HUDEP-2 (cell line): ENCODE data around the gene HTR6.
A peak's percentile ranks its signal among the peaks of the same experiment; 100 is the strongest.

Experiments
- DNase-seq, 76 experiments: peaks; one replicate each; lab custom pipeline; 2025; ENCODE audit not compliant: unreplicated experiment in 76 of 76; lab: John Stamatoyannopoulos, UW

HTR6 gene

DNA sequence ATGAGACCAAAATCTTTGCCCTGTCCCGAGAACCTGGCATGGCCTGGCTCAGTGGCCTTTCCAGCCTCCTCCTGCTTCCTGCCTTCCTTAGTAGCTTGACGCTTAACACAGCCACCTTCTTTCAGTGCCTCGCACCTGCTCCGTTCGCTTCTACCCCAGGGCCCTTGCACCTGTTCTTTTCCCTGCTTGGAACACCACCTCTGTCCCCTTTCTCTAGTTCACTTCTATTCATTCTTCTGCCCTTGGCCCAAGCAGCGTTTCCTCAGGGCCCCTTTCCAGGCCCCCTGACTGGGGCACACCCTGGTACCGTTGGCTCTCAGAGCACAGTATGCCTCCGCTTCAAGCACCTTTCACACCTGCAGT is 9.0 kb upstream of the HTR6 start:
- DNase-seq: no peak

DNA sequence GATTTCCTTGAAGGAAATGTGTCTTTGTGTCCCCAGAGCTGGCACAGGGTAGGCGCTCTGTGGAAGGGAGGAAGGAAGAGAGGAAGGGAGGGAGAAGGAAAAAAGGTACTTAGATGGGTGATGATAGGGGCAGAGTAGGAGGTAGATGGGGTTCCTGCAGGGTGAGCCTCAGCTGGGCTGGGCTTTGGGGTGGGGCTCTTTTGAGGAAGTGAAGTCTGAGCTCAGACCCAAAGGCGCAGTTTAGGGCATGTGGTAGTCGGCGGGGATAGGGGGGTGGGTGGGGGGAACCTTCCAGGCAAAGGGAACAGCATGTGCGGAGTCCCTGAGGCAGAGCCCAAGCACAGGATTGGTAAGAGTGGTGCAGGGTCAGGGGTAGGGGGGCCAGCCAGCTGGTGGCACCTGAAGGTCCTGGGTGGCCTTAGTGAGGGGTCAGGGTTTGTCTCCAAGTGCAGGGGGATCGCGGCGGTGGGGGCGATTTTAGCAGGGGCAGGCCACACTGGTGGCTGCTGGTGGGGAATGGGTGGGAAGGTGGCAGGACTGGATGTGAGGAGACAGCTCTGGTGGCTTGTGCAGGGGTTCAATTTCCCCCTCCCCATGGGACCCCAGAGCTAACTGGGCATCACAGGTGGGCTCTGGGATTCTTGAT is 8.4 kb upstream of the HTR6 start:
- DNase-seq: no peak

- no peak for DNase-seq
These were observed 7.8 kb upstream of the HTR6 start for GRCh38 chr1:19656780-19657466.

DNA sequence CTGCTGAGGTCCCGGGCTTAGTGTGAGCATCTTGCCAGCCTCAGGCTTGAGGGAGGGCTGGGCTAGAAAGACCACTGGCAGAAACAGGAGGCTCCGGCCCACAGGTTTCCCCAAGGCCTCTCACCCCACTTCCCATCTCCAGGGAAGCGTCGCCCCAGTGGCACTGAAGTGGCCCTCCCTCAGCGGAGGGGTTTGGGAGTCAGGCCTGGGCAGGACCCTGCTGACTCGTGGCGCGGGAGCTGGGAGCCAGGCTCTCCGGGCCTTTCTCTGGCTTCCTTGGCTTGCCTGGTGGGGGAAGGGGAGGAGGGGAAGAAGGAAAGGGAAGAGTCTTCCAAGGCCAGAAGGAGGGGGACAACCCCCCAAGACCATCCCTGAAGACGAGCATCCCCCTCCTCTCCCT is 7.2 kb upstream of the HTR6 start:
- no peak for DNase-seq

DNA sequence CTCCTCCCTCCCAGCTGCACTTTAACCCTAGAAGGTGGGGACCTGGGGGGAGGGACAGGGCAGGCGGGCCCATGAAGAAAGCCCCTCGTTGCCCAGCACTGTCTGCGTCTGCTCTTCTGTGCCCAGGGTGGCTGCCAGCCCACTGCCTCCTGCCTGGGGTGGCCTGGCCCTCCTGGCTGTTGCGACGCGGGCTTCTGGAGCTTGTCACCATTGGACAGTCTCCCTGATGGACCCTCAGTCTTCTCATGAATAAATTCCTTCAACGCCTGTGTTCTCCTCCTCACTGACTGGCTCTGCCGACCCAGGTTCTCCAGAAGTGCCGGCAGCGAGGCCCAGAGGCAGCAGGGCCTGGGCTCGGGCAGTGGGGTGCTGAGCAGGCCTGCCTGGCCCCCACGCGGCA is 6.5 kb upstream of the HTR6 start:
- no peak for DNase-seq

- DNase-seq: peak in 8 of 76 experiments; percentile 5 to 30 (median 16)
These were observed 2.9 kb upstream of the HTR6 start for GRCh38 chr1:19661721-19662228.

- DNase-seq: no peak
These were observed 2.4 kb upstream of the HTR6 start for GRCh38 chr1:19662313-19662712.

DNA sequence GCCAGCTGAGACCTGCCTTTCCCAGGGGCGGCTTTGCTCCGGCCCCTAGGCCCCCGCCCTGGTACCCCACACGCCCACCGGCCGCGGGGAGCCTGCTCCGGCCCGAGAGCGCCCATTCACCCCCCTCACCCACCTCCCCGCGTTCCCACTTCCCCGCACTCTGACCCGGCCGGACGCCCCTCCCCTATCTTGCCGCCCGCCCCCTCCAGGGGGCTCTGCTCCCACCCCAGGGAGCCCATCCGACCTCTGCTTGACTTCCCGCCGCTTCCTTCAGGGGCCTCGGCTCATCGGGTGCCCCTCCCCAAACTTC is 466 bp downstream of the HTR6 start:
- DNase-seq: no peak

DNA sequence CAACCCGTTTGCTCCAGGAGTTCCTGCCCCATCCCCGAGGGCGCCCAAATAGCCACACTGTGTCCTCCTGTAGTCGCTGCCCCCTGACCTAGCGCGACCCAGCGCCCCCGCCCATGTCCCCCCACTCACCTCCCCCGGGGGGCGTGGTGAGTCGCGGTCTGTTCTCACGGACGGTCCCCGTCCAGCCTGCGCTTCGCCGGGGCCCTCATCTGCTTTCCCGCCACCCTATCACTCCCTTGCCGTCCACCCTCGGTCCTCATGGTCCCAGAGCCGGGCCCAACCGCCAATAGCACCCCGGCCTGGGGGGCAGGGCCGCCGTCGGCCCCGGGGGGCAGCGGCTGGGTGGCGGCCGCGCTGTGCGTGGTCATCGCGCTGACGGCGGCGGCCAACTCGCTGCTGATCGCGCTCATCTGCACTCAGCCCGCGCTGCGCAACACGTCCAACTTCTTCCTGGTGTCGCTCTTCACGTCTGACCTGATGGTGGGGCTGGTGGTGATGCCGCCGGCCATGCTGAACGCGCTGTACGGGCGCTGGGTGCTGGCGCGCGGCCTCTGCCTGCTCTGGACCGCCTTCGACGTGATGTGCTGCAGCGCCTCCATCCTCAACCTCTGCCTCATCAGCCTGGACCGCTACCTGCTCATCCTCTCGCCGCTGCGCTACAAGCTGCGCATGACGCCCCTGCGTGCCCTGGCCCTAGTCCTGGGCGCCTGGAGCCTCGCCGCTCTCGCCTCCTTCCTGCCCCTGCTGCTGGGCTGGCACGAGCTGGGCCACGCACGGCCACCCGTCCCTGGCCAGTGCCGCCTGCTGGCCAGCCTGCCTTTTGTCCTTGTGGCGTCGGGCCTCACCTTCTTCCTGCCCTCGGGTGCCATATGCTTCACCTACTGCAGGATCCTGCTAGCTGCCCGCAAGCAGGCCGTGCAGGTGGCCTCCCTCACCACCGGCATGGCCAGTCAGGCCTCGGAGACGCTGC is 1.1 kb downstream of the HTR6 start:
- DNase-seq: no peak

- no peak for DNase-seq
These were observed 4.2 kb downstream of the HTR6 start for GRCh38 chr1:19668888-19669287.

- no peak for DNase-seq
These were observed 6.1 kb downstream of the HTR6 start for GRCh38 chr1:19670787-19671186.

- no peak for DNase-seq
These were observed 7.6 kb downstream of the HTR6 start for GRCh38 chr1:19672237-19672636.

GRCh38 chr1:19675797-19676196 is 11.1 kb downstream of the HTR6 start:
- DNase-seq: no peak

- peak in 27 of 76 experiments; percentile 3 to 32 (median 13) for DNase-seq
These were observed 11.8 kb downstream of the HTR6 start for GRCh38 chr1:19676438-19676922.

DNA sequence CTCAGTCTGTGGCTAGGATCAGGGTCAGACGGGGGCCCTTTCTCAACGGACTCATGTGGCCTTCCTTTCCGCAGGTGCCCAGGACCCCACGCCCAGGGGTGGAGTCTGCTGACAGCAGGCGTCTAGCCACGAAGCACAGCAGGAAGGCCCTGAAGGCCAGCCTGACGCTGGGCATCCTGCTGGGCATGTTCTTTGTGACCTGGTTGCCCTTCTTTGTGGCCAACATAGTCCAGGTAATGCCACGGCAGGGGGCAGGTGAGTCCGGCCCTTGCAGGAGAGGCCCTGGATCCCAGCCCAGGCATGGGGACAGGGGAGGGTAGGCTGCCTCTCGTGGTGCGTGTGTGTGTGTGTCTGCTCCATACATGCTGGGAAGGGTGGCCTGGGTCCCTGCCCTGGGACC is 13.8 kb downstream of the HTR6 start:
- no peak for DNase-seq

DNA sequence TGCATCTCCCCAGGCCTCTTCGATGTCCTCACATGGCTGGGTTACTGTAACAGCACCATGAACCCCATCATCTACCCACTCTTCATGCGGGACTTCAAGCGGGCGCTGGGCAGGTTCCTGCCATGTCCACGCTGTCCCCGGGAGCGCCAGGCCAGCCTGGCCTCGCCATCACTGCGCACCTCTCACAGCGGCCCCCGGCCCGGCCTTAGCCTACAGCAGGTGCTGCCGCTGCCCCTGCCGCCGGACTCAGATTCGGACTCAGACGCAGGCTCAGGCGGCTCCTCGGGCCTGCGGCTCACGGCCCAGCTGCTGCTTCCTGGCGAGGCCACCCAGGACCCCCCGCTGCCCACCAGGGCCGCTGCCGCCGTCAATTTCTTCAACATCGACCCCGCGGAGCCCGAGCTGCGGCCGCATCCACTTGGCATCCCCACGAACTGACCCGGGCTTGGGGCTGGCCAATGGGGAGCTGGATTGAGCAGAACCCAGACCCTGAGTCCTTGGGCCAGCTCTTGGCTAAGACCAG is 14.3 kb downstream of the HTR6 start:
- no peak for DNase-seq

- no peak for DNase-seq
These were observed 15.0 kb downstream of the HTR6 start for GRCh38 chr1:19679691-19680090.

- DNase-seq: no peak
These were observed 16.0 kb downstream of the HTR6 start for GRCh38 chr1:19680644-19681043.

- no peak for DNase-seq
These were observed 17.6 kb downstream of the HTR6 start for GRCh38 chr1:19682257-19682656.

GRCh38 chr1:19682901-19683300 is 18.2 kb downstream of the HTR6 start:
- DNase-seq: no peak

DNA sequence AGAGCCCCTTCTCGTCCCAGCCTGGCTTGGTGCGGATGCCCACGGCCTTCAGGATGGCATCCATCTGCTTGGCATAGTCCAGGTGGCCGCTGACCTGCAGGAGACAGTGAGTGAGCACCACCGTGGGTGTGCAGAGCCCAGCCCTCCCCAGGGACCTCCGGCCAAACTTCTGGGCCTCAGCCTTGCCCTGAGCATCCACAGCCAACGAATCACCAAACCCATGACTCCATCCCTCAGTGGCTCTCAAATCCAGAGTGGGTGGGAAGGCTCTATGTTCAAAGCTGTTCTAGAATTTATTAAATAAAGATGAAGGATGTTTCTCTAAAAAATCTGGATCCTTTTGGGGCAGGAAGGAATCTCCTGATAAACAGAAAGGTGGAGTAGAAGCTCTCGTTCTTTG is 18.7 kb downstream of the HTR6 start:
- no peak for DNase-seq
